Ovary (tissue), 3 donors: ENCODE results near the gene HNF1A.

Experiments used
- CTCF ChIP-seq, 3 donors: fragments of 450-650 bp in 2 of 3; fragments of 200-600 bp in 1 of 3; IDR thresholded peaks; one replicate each; pipeline versions ENCODE4 v1.5.1 to v1.8.0; 2016 to 2022; ENCODE audit warnings: antibody characterized with exemption in 3 of 3, mild to moderate bottlenecking in 1 of 3
- EP300 ChIP-seq: sonication (generic); formaldehyde crosslinking; IDR thresholded peaks from one replicate; pipeline ENCODE4 v1.6.1; 2017; ENCODE audit warnings: antibody characterized with exemption
- POLR2A ChIP-seq: fragments of 450-650 bp; IDR thresholded peaks from one replicate; pipeline ENCODE4 v1.6.1; 2017; ENCODE audit warnings: antibody characterized with exemption, mild to moderate bottlenecking, moderate library complexity
- donor health status: DM: no; HTN: no; CAD: no.

- TF ChIP-seq POLR2A = no peak
- no peak for TF ChIP-seq CTCF (IDR thresholded peaks at IDR 0.05)
- TF ChIP-seq EP300 = no peak
Measured at GRCh38 chr12:120994589-120995337, 16.4 kb downstream of the HNF1A start.
